GM21529 (cell line): ENCODE results near the gene INTS11.

Experiments used
- ATAC-seq: cut with Tn5 transposase; IDR thresholded peaks from one replicate; pipeline ENCODE4 v1.9.1; 2021; ENCODE audit not compliant: unreplicated experiment

INTS11 gene

GRCh38 chr1:1287288-1288110, 37.0 kb downstream of the INTS11 start:
- ATAC-seq, result no peak

GRCh38 chr1:1286313-1287261, 37.9 kb downstream of the INTS11 start:
- ATAC-seq, result no peak

- ATAC-seq, result no peak
Measured at GRCh38 chr1:1285611-1286311, 38.7 kb downstream of the INTS11 start.

- no peak for ATAC-seq
Measured at GRCh38 chr1:1285102-1285571, 39.3 kb downstream of the INTS11 start.

GRCh38 chr1:1284221-1285101, 40.0 kb downstream of the INTS11 start:
- no peak for ATAC-seq

GRCh38 chr1:1283821-1284220, 40.6 kb downstream of the INTS11 start:
- ATAC-seq, result no peak

- no peak for ATAC-seq
Measured at GRCh38 chr1:1282998-1283397, 41.5 kb downstream of the INTS11 start.

- no peak for ATAC-seq
Measured at GRCh38 chr1:1281533-1282321, 42.7 kb downstream of the INTS11 start.

- ATAC-seq, result no peak
Measured at GRCh38 chr1:1280782-1281481, 43.5 kb downstream of the INTS11 start.

GRCh38 chr1:1279028-1279427, 45.4 kb downstream of the INTS11 start:
- no peak for ATAC-seq

GRCh38 chr1:1278620-1279019, 45.8 kb downstream of the INTS11 start:
- ATAC-seq, result no peak

GRCh38 chr1:1275836-1276235, 48.6 kb downstream of the INTS11 start:
- ATAC-seq, result no peak

GRCh38 chr1:1274931-1275431, 49.5 kb downstream of the INTS11 start:
- no peak for ATAC-seq

- ATAC-seq, result no peak
Measured at GRCh38 chr1:1274299-1274930, 50.0 kb downstream of the INTS11 start.

- peak; percentile 75 for ATAC-seq
Measured at GRCh38 chr1:1273512-1274298, 50.8 kb downstream of the INTS11 start, which contains the start of gene UBE2J2. Gene UBE2J2 (minus strand): TSS chr1:1273854. CDS start chr1:1267992, 5,862 bp downstream.

- peak; percentile 4 for ATAC-seq
Measured at GRCh38 chr1:1273209-1273511, 51.3 kb downstream of the INTS11 start.
